Endometrial microvascular endothelial cells (primary cell): ENCODE data around the gene KIFBP. TPM values are rescaled to one million over a fixed set of nuclear protein-coding genes. Genes with fewer than 3 reads are reported as not detected.

Experiments used
- in situ Hi-C: cut with HindIII; loops from 2 replicates; pipeline ENCODE4 v1.10.0; 2017; ENCODE audit warnings: low sequenced_read_pairs, low pct_unique_long_range_greater_than_20kb; ENCODE audit errors: inconsistent ontology term
- total RNA-seq: library from RNA; depleted of rRNA; stranded (reverse); fragments of >200 nt; gene quantifications from one replicate; pipeline ENCODE4 v1.2.3, GENCODE V29; 2015; ENCODE audit errors: inconsistent ontology term

KIFBP gene
- total RNA-seq, 1 donor from 2014 or later, result 58.4 TPM

- in situ Hi-C loops, result no loop called here
These were observed 55.4 kb downstream of the KIFBP start for GRCh38 chr10:69043931-69044531.

GRCh38 chr10:69044546-69044945, 55.9 kb downstream of the KIFBP start:
- in situ Hi-C loops, result no loop called here

- in situ Hi-C loops, result no loop called here
These were observed 57.1 kb downstream of the KIFBP start for GRCh38 chr10:69045441-69046300.

GRCh38 chr10:69047111-69047832, 58.7 kb downstream of the KIFBP start:
- in situ Hi-C loops, result no loop called here

GRCh38 chr10:69048103-69048502, 59.5 kb downstream of the KIFBP start:
- in situ Hi-C loops, result no loop called here

- in situ Hi-C loops, result no loop called here
These were observed 61.0 kb downstream of the KIFBP start for GRCh38 chr10:69049566-69049961.

GRCh38 chr10:69051303-69051702, 62.7 kb downstream of the KIFBP start:
- in situ Hi-C loops, result no loop called here

GRCh38 chr10:69051710-69052487, 63.3 kb downstream of the KIFBP start:
- in situ Hi-C loops, result no loop called here

GRCh38 chr10:69052736-69053135, 64.1 kb downstream of the KIFBP start:
- in situ Hi-C loops, result no loop called here

- in situ Hi-C loops, result no loop called here
These were observed 66.6 kb downstream of the KIFBP start for GRCh38 chr10:69055241-69055640.

- in situ Hi-C loops, result no loop called here
These were observed 67.5 kb downstream of the KIFBP start for GRCh38 chr10:69056129-69056528.

GRCh38 chr10:69056536-69057260, 68.1 kb downstream of the KIFBP start:
- in situ Hi-C loops, result no loop called here

GRCh38 chr10:69057261-69057950, 68.8 kb downstream of the KIFBP start:
- in situ Hi-C loops, result no loop called here

GRCh38 chr10:69057951-69058297, 69.3 kb downstream of the KIFBP start:
- in situ Hi-C loops, result no loop called here

GRCh38 chr10:69060127-69060798, 71.7 kb downstream of the KIFBP start:
- in situ Hi-C loops, result loop anchor here (10.0 kb wide), 1 partner anchor 45 kb away; no protein-coding TSS in a partner anchor

GRCh38 chr10:69061305-69062161, 72.9 kb downstream of the KIFBP start:
- in situ Hi-C loops, result loop anchor here (10.0 kb wide), 1 partner anchor 47 kb away; no protein-coding TSS in a partner anchor
